WERI-Rb-1 (cell line): ENCODE data around the gene AGRN.

Source experiments
- DNase-seq: peaks from one replicate; pipeline ENCODE4 v3.0.0-alpha.2; 2020
- H3K27ac ChIP-seq: fragments of 250-450 bp; sonication (Bioruptor Pico); 2 replicates; pipeline ENCODE4 v1.5.1; 2020; ENCODE audit warnings: mild to moderate bottlenecking, moderate library complexity
- H3K27me3 ChIP-seq: fragments of 250-450 bp; sonication (Bioruptor Pico); 2 replicates; pipeline ENCODE4 v1.5.1; 2021; ENCODE audit warnings: mild to moderate bottlenecking, low read depth, moderate library complexity; ENCODE audit not compliant: insufficient read depth, severe bottlenecking
- H3K36me3 ChIP-seq: fragments of 250-450 bp; sonication (Bioruptor Pico); 2 replicates; pipeline ENCODE4 v1.5.1; 2020; ENCODE audit warnings: mild to moderate bottlenecking, moderate library complexity
- H3K4me3 ChIP-seq: 2 replicates; pipeline ENCODE4 v1.5.1; 2011; ENCODE audit warnings: low read depth, mild to moderate bottlenecking, control low read depth, low read length
- H3K9me3 ChIP-seq: fragments of 250-450 bp; sonication (Bioruptor Pico); 2 replicates; pipeline ENCODE4 v1.5.1; 2021; ENCODE audit warnings: mild to moderate bottlenecking, moderate library complexity; ENCODE audit not compliant: severe bottlenecking
- TF ChIP-seq, protein P1 (sequence below): IDR thresholded peaks from 2 replicates; pipeline ENCODE4 v1.5.1; 2011; ENCODE audit warnings: low read depth, mild to moderate bottlenecking, control low read depth, inconsistent platforms, low read length

The AGRN gene

DNA sequence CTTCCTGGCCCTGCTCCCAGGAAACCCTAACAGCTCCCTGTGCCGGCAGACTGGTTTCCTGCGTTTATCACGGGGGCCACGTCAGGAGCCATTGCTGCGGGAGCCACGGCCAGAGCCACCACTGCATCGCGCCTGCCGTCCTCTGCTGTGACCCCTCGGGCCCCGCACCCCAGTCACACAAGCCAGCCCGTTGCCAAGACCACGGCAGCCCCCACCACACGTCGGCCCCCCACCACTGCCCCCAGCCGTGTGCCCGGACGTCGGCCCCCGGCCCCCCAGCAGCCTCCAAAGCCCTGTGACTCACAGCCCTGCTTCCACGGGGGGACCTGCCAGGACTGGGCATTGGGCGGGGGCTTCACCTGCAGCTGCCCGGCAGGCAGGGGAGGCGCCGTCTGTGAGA is 28.0 kb downstream of the AGRN start:
- H3K9me3 ChIP-seq = no peaks in the 10 kb centered on the region
- H3K36me3 ChIP-seq = peaks cover 66% of the 10 kb centered on the region
- no peaks in the 10 kb centered on the region for H3K27me3 ChIP-seq
- DNase-seq = no peak
- TF ChIP-seq, protein P1, sequence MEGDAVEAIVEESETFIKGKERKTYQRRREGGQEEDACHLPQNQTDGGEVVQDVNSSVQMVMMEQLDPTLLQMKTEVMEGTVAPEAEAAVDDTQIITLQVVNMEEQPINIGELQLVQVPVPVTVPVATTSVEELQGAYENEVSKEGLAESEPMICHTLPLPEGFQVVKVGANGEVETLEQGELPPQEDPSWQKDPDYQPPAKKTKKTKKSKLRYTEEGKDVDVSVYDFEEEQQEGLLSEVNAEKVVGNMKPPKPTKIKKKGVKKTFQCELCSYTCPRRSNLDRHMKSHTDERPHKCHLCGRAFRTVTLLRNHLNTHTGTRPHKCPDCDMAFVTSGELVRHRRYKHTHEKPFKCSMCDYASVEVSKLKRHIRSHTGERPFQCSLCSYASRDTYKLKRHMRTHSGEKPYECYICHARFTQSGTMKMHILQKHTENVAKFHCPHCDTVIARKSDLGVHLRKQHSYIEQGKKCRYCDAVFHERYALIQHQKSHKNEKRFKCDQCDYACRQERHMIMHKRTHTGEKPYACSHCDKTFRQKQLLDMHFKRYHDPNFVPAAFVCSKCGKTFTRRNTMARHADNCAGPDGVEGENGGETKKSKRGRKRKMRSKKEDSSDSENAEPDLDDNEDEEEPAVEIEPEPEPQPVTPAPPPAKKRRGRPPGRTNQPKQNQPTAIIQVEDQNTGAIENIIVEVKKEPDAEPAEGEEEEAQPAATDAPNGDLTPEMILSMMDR = no peak
- no peak overlapping the region for H3K27ac ChIP-seq
- H3K4me3 ChIP-seq = no peak overlapping the region

DNA sequence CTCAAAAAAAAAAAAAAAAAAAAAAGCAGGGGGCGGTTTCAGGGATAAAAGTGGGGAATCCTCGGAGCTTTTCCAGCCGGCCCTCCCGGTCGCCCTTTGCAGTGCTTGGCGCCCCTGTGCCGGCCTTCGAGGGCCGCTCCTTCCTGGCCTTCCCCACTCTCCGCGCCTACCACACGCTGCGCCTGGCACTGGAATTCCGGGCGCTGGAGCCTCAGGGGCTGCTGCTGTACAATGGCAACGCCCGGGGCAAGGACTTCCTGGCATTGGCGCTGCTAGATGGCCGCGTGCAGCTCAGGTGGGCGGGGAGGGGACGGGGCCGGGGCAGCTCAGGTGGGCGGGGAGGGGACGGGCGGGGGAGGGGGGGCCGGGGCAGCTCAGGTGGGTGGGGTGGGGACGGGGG is 28.8 kb downstream of the AGRN start:
- TF ChIP-seq, protein P1 = no peak
- Histone ChIP-seq H3K4me3 (no peak overlapping the region), H3K27me3 (no peaks in the 10 kb centered on the region), H3K27ac (no peak overlapping the region), H3K36me3 (peaks cover 61% of the 10 kb centered on the region), H3K9me3 (no peaks in the 10 kb centered on the region)
- DNase-seq = no peak

DNA sequence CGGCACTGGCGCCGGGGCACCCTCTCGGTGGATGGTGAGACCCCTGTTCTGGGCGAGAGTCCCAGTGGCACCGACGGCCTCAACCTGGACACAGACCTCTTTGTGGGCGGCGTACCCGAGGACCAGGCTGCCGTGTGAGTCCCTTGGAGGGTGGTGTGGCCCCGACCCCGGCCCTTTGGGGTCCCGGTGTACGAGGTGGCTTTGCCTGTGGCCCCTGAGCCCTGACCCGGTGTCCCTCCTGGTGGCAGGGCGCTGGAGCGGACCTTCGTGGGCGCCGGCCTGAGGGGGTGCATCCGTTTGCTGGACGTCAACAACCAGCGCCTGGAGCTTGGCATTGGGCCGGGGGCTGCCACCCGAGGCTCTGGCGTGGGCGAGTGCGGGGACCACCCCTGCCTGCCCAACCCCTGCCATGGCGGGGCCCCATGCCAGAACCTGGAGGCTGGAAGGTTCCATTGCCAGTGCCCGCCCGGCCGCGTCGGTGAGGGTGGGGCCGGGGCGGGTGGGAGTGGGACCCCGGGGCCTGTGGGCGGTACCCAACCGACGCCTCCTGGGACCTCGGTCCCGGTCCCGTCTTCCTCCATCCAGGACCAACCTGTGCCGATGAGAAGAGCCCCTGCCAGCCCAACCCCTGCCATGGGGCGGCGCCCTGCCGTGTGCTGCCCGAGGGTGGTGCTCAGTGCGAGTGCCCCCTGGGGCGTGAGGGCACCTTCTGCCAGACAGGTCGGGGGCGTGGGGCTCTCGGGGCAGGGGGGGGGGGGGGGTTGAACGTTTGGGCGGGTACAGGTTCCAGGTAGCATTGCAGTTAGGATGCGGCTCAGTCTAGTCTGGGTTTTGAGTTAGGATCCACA is 29.6 kb downstream of the AGRN start:
- DNase-seq = no peak
- no peaks in the 10 kb centered on the region for H3K9me3 ChIP-seq
- peaks cover 60% of the 10 kb centered on the region for H3K36me3 ChIP-seq
- no peaks in the 10 kb centered on the region for H3K27me3 ChIP-seq
- H3K4me3 ChIP-seq = no peak overlapping the region
- no peak overlapping the region for H3K27ac ChIP-seq
- TF ChIP-seq, protein P1 = no peak

DNA sequence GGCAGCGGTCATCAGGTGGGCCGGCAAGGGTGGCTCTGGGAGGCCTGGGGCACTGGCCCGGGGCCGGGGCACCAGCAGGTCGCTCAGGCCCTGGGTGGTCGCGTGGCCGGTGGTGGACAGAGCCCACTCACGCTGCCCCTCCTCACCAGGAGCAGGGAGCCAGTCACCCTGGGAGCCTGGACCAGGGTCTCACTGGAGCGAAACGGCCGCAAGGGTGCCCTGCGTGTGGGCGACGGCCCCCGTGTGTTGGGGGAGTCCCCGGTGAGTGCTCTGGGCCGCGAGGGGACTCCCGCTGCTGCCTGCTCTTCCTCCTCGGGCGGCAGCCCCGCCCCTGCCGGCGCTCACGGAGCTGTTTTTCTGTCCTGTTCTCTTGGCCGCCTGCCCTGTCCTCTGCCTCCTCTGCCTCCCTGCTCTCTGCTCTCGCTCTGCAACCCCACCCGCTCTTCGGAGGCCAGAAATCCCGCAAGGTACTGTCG is 30.7 kb downstream of the AGRN start:
- Histone ChIP-seq H3K4me3 (no peak overlapping the region), H3K9me3 (no peaks in the 10 kb centered on the region), H3K27me3 (no peaks in the 10 kb centered on the region), H3K27ac (no peak overlapping the region), H3K36me3 (peaks cover 59% of the 10 kb centered on the region)
- TF ChIP-seq, protein P1 = no peak
- no peak for DNase-seq

DNA sequence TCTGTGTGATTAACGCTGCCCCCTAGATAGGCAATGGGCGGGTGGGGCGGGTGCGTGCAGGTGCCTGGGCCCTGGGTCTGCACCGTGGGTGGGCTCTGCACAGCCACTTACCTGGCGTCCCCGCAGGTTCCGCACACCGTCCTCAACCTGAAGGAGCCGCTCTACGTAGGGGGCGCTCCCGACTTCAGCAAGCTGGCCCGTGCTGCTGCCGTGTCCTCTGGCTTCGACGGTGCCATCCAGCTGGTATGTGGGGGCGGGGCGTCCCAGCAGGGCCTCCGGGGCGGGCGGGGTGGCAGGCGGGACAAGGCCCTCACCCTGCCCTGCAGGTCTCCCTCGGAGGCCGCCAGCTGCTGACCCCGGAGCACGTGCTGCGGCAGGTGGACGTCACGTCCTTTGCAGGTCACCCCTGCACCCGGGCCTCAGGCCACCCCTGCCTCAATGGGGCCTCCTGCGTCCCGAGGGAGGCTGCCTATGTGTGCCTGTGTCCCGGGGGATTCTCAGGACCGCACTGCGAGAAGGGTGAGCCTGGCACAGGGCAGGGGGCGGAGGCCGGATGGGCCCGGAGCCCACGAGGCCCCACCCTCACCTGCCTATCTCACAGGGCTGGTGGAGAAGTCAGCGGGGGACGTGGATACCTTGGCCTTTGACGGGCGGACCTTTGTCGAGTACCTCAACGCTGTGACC is 31.3 kb downstream of the AGRN start:
- TF ChIP-seq, protein P1 = no peak
- H3K4me3 ChIP-seq = no peak overlapping the region
- DNase-seq = no peak
- no peak overlapping the region for H3K27ac ChIP-seq
- no peaks in the 10 kb centered on the region for H3K9me3 ChIP-seq
- peaks cover 53% of the 10 kb centered on the region for H3K36me3 ChIP-seq
- H3K27me3 ChIP-seq = no peaks in the 10 kb centered on the region
